Measurements from ENCODE around the gene PCED1B.

- TF ChIP-seq, protein P1, sequence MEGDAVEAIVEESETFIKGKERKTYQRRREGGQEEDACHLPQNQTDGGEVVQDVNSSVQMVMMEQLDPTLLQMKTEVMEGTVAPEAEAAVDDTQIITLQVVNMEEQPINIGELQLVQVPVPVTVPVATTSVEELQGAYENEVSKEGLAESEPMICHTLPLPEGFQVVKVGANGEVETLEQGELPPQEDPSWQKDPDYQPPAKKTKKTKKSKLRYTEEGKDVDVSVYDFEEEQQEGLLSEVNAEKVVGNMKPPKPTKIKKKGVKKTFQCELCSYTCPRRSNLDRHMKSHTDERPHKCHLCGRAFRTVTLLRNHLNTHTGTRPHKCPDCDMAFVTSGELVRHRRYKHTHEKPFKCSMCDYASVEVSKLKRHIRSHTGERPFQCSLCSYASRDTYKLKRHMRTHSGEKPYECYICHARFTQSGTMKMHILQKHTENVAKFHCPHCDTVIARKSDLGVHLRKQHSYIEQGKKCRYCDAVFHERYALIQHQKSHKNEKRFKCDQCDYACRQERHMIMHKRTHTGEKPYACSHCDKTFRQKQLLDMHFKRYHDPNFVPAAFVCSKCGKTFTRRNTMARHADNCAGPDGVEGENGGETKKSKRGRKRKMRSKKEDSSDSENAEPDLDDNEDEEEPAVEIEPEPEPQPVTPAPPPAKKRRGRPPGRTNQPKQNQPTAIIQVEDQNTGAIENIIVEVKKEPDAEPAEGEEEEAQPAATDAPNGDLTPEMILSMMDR (IDR thresholded peaks at IDR 0.05; ENCODE audit: insufficient read depth, low read length, poor library complexity, severe bottlenecking) = no peak
- TF ChIP-seq EZH2phosphoT487 (conservative IDR thresholded peaks at IDR 0.05; ENCODE audit: low read length) = no peak
Measured at GRCh38 chr12:47053961-47054360, 25.5 kb upstream of the PCED1B start.
